Stimulated activated CD8-positive, alpha-beta memory T cell treated with anti-CD3 and anti-CD28 coated beads, Interleukin-2, amount 100 ng/mL, for 48 hours (primary cell): ENCODE results near the gene NUP58.

Source experiments
- DNase-seq, 2 donors: peaks; one replicate each; pipeline ENCODE4 v3.0.0-alpha.2; 2020; ENCODE audit warnings: low read depth in 2 of 2

The NUP58 gene

GRCh38 chr13:25377244-25377962 lies 76.0 kb downstream of the NUP58 start:
- no peak for DNase-seq

GRCh38 chr13:25378528-25378927 lies 77.1 kb downstream of the NUP58 start:
- DNase-seq = no peak

DNA sequence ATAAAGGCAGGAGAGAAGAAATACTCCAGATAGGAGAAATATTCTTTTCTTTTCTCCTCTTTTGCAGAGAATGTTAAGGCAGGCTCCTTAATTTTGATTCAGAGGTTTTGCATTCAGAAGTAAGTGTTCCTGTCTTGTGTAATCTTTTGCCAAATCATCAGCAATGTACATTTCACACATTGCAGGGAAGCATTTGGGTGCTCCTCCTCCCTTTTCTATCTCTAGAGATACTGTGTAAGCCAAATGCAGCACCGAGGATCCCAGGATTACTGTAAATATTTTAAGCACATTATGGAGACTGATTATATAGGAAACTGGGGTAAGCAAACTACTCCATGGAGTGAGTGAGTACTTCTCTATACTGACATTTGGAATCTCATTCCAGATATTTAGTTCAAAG lies 77.6 kb downstream of the NUP58 start:
- no peak for DNase-seq

- no peak for DNase-seq
Measured at GRCh38 chr13:25380082-25380481, 78.7 kb downstream of the NUP58 start.

DNA sequence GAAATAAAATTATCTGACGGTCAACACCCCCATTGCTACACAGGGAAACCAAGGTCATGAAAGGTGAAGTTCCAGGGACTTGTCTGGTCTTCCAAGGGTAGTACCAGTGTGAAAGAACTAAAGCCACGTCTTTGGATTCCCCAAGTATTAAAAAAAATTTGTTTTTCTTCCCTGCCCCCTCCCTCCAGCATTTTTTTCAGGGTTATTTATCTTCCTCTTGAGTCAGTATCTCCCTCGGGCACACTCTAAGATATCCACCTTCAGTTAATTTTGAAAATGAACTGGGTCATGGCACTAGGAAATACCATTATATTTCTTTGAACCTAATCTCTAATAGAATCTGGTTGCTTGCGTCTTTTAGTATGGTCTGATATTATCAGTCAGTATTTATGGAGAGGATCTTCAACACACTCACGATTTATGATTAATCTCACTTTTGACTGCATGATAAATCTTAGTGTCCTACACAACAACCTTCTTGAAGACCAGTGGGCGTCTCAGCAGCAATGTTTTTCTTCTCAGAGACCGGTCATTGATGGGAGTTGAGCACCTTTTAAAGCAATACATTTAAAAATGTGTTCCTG lies 79.4 kb downstream of the NUP58 start:
- DNase-seq = no peak

GRCh38 chr13:25384758-25385410 lies 83.5 kb downstream of the NUP58 start:
- no peak for DNase-seq

- no peak for DNase-seq
Measured at GRCh38 chr13:25391932-25392331, 90.5 kb downstream of the NUP58 start.
